Right atrium auricular region (tissue), 2 donors: Measurements from ENCODE around the gene SYT4. TPM values are rescaled to one million over a fixed set of nuclear protein-coding genes. Genes with fewer than 3 reads are reported as not detected.
"Not testable (repeated sequence)": the region's sequence is repeated elsewhere in the genome, so short reads cannot be mapped to it uniquely, and the experiment has no call there.

ENCODE experiments used
- DNase-seq: peaks from one replicate; pipeline ENCODE4 v3.0.0-alpha.2; 2019; ENCODE audit warnings: low spot score
- H3K27ac ChIP-seq, 2 donors: fragments of 200-600 bp; sonication (generic); 1 replicate in 1 of 2; 2 replicates in 1 of 2; pipeline ENCODE4 v1.5.1; 2016 to 2019
- H3K27me3 ChIP-seq, 2 donors: fragments of 200-600 bp; sonication (generic); one replicate each; pipeline versions ENCODE4 v1.5.1 to v1.6.0; 2017 to 2019
- H3K36me3 ChIP-seq: fragments of 200-600 bp; sonication (generic); one replicate; pipeline ENCODE4 v1.5.1; 2016
- H3K4me1 ChIP-seq, 2 donors: fragments of 200-600 bp; sonication (generic); one replicate each; pipeline versions ENCODE4 v1.5.1 to v1.6.0; 2017 to 2019
- H3K4me3 ChIP-seq, 2 donors: fragments of 200-600 bp; sonication (generic); 1 replicate in 1 of 2; 2 replicates in 1 of 2; pipeline ENCODE4 v1.5.1; 2017 to 2019; ENCODE audit warnings: mild to moderate bottlenecking in 1 of 2, moderate library complexity in 1 of 2
- H3K9me3 ChIP-seq, 2 donors: fragments of 200-600 bp; sonication (generic); one replicate each; pipeline ENCODE4 v1.5.1; 2019
- CTCF ChIP-seq, 2 donors: fragments of 200-600 bp; sonication (generic); IDR thresholded peaks; one replicate each; pipeline ENCODE4 v1.5.1; 2019; ENCODE audit warnings: antibody characterized with exemption in 2 of 2
- total RNA-seq, 2 donors: library from RNA; depleted of rRNA; stranded (reverse); fragments of >200 nt; gene quantifications; one replicate each; pipeline ENCODE4 v1.1.0, GENCODE V29; 2016

Gene SYT4
- 10 to 100 TPM in 1 of 2 donors, 1 to 10 TPM in 1; 7.1 to 14.5 TPM for total RNA-seq

DNA sequence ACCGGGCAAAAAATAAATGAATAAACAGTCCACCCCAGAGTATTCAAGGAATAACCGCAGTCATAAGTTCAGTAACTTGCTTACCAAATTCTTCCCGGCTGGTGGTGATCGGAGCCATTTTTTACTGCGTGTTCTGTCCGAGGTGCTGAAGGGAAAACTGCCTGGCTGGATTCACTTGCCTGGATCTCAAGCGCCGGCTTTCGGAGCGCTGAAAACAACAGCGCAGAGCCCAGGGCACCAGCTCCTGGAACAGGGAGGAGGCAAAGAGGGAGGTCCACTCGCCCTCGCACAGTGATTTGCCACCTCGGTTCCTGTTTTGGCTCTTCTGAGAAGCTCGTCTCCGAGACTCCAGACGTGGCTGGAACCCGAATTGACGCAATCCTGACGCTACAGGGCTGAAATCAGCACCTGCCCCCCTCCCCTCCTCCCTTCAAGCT is at the start of gene SYT4:
Gene SYT4 (minus strand): TSS at position 327 of the 437 bp plus-strand sequence. CDS start 209 bp downstream, at position 118.
- no peak within 1 kb of the TSS for H3K4me3 ChIP-seq
- no peaks in the 10 kb centered on the region for H3K27me3 ChIP-seq
- DNase-seq: no peak
- no peaks in the 10 kb centered on the region for H3K9me3 ChIP-seq
- no peak within 1 kb of the TSS for H3K27ac ChIP-seq
- TF ChIP-seq CTCF (IDR thresholded peaks at IDR 0.05): no peak
- no peaks in the 10 kb centered on the region for H3K36me3 ChIP-seq
- no peaks in the 10 kb centered on the region for H3K4me1 ChIP-seq

DNA sequence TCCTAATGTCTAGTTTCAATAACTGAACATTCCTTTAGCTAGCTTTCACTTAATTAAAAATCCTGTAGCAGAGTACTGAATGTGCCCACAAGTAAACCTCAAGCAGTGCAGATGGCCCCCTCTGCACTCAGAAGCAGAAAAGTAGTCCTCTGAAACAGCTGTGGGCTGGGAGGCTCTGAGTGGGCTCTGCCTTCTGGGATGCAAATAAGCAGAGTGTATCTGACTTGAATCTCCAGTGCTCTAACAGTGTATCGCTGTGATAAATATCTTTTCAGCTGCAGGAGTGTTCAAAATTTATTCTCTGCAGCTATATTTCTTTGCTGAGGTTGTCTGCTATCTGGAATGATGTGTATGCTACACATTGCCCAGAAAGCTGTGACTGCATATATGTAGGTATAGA is 44.8 kb upstream of the SYT4 start:
- no peak for TF ChIP-seq CTCF (IDR thresholded peaks at IDR 0.05)
- H3K27me3 ChIP-seq: no peaks in the 10 kb centered on the region
- no peaks in the 10 kb centered on the region for H3K36me3 ChIP-seq
- no peaks in the 10 kb centered on the region for H3K4me1 ChIP-seq
- H3K4me3 ChIP-seq: no peak overlapping the region
- no peak overlapping the region for H3K27ac ChIP-seq
- H3K9me3 ChIP-seq: no peaks in the 10 kb centered on the region
- DNase-seq: no peak

- no peak overlapping the region for H3K27ac ChIP-seq
- no peak for DNase-seq
- H3K4me1 ChIP-seq: no peaks in the 10 kb centered on the region
- no peak overlapping the region for H3K4me3 ChIP-seq
- no peak for TF ChIP-seq CTCF (IDR thresholded peaks at IDR 0.05)
- no peaks in the 10 kb centered on the region for H3K27me3 ChIP-seq
- no peaks in the 10 kb centered on the region for H3K36me3 ChIP-seq
- H3K9me3 ChIP-seq: no peaks in the 10 kb centered on the region
Observed at GRCh38 chr18:43314941-43315340, 37.7 kb upstream of the SYT4 start.

DNA sequence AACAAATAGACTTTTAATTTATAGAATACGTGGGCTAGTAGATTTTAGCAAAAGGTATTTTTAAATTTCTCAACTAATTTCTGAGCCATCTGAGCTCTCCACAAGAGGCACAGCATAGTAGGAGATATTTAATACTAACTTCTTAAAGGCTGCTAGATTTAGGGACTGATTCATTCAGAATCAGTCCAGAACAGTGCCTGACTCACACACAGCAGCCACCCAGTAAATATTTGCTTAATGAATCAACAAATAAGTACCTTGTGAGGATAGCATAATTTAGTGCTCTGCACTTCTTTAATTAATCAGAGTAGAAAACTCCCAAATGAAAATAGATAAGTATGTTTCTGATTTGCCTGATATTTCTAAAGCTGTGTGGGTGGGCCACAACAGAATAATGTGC is 35.6 kb upstream of the SYT4 start:
- DNase-seq: no peak
- Histone ChIP-seq H3K27me3 (no peaks in the 10 kb centered on the region), H3K27ac (no peak overlapping the region), H3K36me3 (no peaks in the 10 kb centered on the region), H3K4me3 (no peak overlapping the region), H3K4me1 (no peaks in the 10 kb centered on the region), H3K9me3 (no peaks in the 10 kb centered on the region)
- TF ChIP-seq CTCF (IDR thresholded peaks at IDR 0.05): no peak

- Histone ChIP-seq H3K36me3 (no peaks in the 10 kb centered on the region), H3K9me3 (no peaks in the 10 kb centered on the region), H3K4me3 (no peak overlapping the region), H3K27ac (no peak overlapping the region), H3K4me1 (no peaks in the 10 kb centered on the region), H3K27me3 (no peaks in the 10 kb centered on the region)
- no peak for DNase-seq
- TF ChIP-seq CTCF (IDR thresholded peaks at IDR 0.05): no peak
Observed at GRCh38 chr18:43310239-43310638, 32.9 kb upstream of the SYT4 start.

- Histone ChIP-seq H3K36me3 (no peaks in the 10 kb centered on the region), H3K27ac (no peak overlapping the region), H3K4me1 (no peaks in the 10 kb centered on the region), H3K27me3 (no peaks in the 10 kb centered on the region), H3K9me3 (no peaks in the 10 kb centered on the region), H3K4me3 (no peak overlapping the region)
- TF ChIP-seq CTCF (IDR thresholded peaks at IDR 0.05): no peak
- no peak for DNase-seq
Observed at GRCh38 chr18:43303376-43303775, 26.1 kb upstream of the SYT4 start.

DNA sequence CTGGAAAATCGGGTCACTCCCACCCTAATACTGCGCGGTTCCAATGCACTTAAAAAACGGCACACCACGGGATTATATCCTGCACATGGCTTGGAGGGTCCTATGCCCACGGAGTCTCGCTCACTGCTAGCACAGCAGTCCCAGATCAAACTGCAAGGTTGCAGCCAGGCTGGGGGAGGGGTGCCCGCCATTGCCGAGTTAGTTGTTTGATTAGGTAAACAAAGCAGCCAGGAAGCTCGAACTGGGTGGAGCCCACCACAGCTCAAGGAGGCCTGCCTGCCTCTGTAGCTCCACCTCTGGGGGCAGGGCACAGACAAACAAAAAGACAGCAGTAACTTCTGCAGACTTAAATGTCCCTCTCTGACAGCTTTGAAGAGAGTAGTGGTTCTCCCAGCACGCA is 8.9 kb upstream of the SYT4 start:
- H3K27ac ChIP-seq, H3K9me3 ChIP-seq, DNase-seq, H3K27me3 ChIP-seq, H3K36me3 ChIP-seq, H3K4me3 ChIP-seq, H3K4me1 ChIP-seq: not testable (repeated sequence)
